22Rv1 (cell line): ENCODE results near the gene PARD3.

Experiments
- H3K27ac ChIP-seq: fragments of 450-650 bp; 2 replicates; pipeline ENCODE4 v1.5.1; 2017
- ZFX ChIP-seq: fragments of 450-650 bp; IDR thresholded peaks from 2 replicates; pipeline ENCODE4 v1.6.1; 2017; ENCODE audit warnings: antibody characterized with exemption, borderline replicate concordance
- TF ChIP-seq, protein P1 (sequence below): fragments of 450-650 bp; IDR thresholded peaks from 2 replicates; pipeline ENCODE4 v1.5.1; 2017; ENCODE audit warnings: mild to moderate bottlenecking

Gene PARD3

DNA sequence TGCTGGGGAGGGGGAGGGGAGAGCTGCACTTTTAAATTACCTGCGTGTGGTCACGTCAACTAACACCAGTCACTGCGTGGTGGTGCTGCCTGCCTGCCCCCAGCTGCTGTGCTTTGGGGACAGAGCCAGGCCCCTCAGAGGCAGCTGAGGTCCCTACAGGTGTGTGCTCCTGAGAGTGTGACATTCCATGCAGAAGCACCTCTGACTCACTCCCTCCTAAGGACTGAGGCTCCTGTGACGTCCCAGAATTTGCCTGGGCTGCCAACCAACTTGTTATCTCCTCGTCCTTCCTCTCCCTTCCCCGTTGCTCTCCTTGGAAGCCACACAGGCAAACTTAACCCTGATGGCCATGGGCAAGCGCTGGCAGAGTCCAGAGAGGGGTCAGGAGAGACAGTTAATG lies 563.0 kb downstream of the PARD3 start:
- TF ChIP-seq ZFX = no peak
- TF ChIP-seq, protein P1, sequence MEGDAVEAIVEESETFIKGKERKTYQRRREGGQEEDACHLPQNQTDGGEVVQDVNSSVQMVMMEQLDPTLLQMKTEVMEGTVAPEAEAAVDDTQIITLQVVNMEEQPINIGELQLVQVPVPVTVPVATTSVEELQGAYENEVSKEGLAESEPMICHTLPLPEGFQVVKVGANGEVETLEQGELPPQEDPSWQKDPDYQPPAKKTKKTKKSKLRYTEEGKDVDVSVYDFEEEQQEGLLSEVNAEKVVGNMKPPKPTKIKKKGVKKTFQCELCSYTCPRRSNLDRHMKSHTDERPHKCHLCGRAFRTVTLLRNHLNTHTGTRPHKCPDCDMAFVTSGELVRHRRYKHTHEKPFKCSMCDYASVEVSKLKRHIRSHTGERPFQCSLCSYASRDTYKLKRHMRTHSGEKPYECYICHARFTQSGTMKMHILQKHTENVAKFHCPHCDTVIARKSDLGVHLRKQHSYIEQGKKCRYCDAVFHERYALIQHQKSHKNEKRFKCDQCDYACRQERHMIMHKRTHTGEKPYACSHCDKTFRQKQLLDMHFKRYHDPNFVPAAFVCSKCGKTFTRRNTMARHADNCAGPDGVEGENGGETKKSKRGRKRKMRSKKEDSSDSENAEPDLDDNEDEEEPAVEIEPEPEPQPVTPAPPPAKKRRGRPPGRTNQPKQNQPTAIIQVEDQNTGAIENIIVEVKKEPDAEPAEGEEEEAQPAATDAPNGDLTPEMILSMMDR = no peak
- H3K27ac ChIP-seq = no peak overlapping the region

DNA sequence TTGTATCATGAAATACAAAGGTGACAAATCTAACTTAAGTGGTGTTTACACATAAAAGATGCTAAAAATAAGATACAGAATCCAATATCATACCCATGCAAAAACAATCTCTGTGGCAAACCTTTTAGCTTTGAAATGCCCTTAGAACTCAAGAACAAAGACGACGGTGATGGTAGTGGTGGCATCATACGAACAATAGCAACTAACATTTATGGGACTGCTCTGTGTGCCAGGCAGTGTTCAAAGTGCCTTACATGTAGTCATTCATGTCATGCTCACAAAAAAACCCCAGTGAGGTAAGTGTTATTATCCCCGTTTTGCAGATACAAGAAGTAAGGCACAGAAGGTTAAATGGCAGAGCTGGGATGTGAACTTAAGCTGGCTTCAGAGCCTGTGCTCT lies 563.9 kb downstream of the PARD3 start:
- no peak for TF ChIP-seq ZFX
- TF ChIP-seq, protein P1 = no peak
- H3K27ac ChIP-seq = no peak overlapping the region

DNA sequence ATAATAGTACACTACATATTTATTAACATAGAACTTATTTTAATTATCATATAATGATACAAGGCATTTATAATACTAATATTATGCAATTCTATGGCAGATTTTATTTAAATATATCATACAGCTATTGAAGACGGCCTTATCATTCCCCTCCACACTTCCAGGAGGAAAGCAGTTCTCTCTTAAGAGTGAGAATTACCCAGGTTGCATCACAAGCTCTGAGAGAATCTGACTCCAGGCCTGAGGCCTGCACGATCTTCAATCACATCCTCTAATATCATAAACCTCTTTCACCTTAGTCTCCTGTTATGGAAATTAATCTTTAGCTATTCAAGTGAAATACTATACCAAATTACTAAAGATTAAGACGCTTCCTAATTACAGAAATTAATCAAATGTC lies 564.4 kb downstream of the PARD3 start:
- H3K27ac ChIP-seq = no peak overlapping the region
- TF ChIP-seq ZFX = no peak
- TF ChIP-seq, protein P1 = no peak

DNA sequence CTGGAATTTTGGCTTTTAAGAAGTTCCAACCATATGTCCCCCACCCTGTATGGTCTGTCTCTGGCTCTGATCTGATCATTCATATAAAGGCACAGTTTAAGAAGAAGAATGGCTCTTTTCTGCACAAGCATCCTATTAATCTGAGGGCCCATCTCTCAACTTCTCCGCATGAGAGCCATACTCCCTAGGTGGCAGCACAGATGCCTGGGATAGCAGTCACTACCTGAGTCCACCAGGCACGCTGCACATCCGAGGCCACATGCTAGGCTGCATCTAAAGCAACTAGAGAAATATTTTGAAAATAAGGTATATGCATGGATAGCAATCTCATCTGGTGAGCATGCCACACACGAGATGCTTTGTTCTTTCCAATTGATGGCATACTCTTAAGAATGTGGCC lies 565.5 kb downstream of the PARD3 start:
- H3K27ac ChIP-seq = no peak overlapping the region
- no peak for TF ChIP-seq ZFX
- TF ChIP-seq, protein P1 = peak; percentile 50

DNA sequence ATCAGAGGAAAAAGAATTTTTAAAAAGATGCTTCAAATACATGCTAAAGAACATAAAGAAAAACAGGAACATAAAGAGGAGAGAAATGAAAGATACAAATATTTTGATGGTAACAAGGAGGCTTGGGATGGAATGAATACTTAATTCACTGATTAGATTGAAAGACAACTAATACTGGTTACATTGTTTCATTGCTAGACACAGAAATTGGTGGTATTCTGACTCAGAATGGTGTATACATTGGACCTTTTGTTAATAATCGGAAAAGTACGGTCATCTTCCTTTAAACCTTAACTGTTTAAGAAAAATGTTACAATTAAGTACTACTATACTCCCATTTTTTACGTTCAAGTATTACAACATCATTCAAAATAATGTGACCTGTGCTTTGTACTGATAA lies 567.5 kb downstream of the PARD3 start:
- no peak overlapping the region for H3K27ac ChIP-seq
- TF ChIP-seq ZFX = no peak
- TF ChIP-seq, protein P1 = no peak

DNA sequence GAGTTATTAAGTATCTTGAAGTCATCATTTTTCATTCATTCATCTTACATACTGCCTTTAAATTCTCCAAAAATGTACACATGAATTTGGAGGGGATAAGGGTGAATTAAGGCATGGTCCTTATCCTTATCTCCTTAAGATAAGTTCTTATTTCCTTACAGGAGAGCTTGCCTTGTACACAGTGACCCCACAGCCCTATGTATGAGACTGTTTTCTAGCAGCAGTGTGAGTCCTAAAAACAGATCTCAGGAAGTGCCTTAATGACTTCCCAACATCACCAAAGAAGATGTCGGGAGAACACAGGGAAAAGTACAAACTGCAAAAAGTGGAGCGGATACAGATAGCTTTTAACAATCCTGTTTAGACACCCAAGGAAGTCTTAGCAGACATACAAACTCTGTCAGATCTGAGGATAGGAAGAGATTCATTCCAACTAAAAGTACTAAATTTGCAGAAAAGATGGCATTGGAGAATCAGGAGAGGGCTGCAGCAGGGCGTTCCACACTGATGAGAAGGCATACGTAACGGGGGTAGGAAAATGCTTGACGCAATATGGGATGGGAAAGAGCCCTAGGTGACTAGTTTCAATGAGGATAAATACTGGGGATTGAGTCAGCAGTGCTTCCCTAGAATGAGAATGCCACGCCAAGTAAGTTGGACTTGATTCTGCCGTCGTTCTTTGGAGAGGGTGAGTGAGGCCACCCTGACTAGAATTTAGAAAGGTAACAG lies 570.2 kb downstream of the PARD3 start:
- TF ChIP-seq ZFX = no peak
- TF ChIP-seq, protein P1 = no peak
- H3K27ac ChIP-seq = no peak overlapping the region

DNA sequence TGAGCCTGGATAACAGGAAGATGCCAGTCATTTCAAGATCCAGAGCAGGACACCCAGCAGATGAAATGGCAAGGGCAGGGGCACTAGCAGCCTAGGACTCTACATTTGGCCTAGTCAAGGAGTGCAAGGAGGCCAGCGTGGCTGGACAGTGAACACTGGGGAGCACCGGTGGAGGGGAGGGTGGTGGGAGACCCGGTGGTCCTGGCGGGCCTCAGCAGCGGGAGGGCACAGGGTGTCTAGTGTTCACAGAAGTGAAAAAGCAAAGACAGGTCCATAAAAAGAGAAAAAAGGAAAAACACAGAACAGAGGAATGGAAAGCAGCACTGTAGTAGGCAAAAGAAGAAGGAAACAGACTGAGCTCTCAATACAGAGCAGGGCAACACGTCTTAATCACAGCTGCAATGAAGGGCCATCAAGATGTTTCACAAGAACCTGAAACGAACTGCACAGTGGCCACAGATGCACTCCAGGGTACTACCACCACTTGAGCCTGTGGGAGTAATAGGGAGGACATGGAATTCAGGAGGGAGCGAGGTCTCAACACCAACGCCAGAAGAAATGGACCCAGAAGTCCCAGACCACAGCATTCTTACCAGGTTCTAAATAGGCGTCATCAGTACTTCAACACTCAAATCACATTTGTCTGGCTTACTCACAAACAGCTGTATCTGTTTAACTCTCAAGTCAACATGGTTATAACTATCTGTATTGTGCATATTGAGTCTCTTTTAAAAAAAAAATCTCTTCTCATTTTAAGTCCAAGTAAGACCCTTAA lies 573.7 kb downstream of the PARD3 start:
- H3K27ac ChIP-seq = no peak overlapping the region
- TF ChIP-seq, protein P1 = no peak
- TF ChIP-seq ZFX = no peak
